HUES48 (cell line): Measurements from ENCODE around the gene OR6C2.
"Not testable (repeated sequence)": the region's sequence is repeated elsewhere in the genome, so short reads cannot be mapped to it uniquely, and the experiment has no call there.

Experiments used
- H3K27ac ChIP-seq: one replicate; pipeline ENCODE4 v1.7.0; 2013; ENCODE audit warnings: low read depth, low read length, inconsistent platforms
- H3K27me3 ChIP-seq: 2 replicates; pipeline ENCODE4 v1.6.1; 2013; ENCODE audit warnings: mild to moderate bottlenecking, low read length; ENCODE audit not compliant: control insufficient read depth, insufficient read depth
- H3K36me3 ChIP-seq: 2 replicates; pipeline ENCODE4 v1.6.1; 2013; ENCODE audit warnings: low read length; ENCODE audit not compliant: control insufficient read depth, insufficient read depth
- H3K4me1 ChIP-seq: 2 replicates; pipeline ENCODE4 v1.6.1; 2013; ENCODE audit warnings: mild to moderate bottlenecking, low read length; ENCODE audit not compliant: control insufficient read depth, insufficient read depth
- H3K4me3 ChIP-seq: 2 replicates; pipeline ENCODE4 v1.5.1; 2013; ENCODE audit warnings: mild to moderate bottlenecking, low read depth, low read length
- H3K9ac ChIP-seq: 2 replicates; pipeline ENCODE4 v1.6.1; 2013; ENCODE audit warnings: mild to moderate bottlenecking, low read depth, low read length, moderate library complexity
- H3K9me3 ChIP-seq: 2 replicates; pipeline ENCODE4 v1.6.1; 2013; ENCODE audit warnings: low read length; ENCODE audit not compliant: control insufficient read depth, insufficient read depth

OR6C2 gene

GRCh38 chr12:55479136-55479535 lies 35.3 kb downstream of the OR6C2 start:
- not testable (repeated sequence) for H3K27ac ChIP-seq, H3K4me1 ChIP-seq, H3K36me3 ChIP-seq, H3K9me3 ChIP-seq, H3K27me3 ChIP-seq, H3K9ac ChIP-seq, H3K4me3 ChIP-seq

GRCh38 chr12:55484284-55484683 lies 40.4 kb downstream of the OR6C2 start:
- H3K27ac ChIP-seq, H3K4me3 ChIP-seq, H3K9me3 ChIP-seq, H3K9ac ChIP-seq, H3K36me3 ChIP-seq, H3K4me1 ChIP-seq, H3K27me3 ChIP-seq: not testable (repeated sequence)

- Histone ChIP-seq H3K9ac (no peak within 1 kb of the TSS), H3K36me3 (no peaks in the 10 kb centered on the region), H3K9me3 (no peaks in the 10 kb centered on the region), H3K27ac (no peak within 1 kb of the TSS), H3K4me1 (no peaks in the 10 kb centered on the region), H3K27me3 (no peaks in the 10 kb centered on the region), H3K4me3 (no peak within 1 kb of the TSS)
These were observed 48.2 kb downstream of the OR6C2 start, which contains the start of gene OR6C68 for GRCh38 chr12:55492078-55492477. OR6C68 (plus strand) TSS chr12:55492378; CDS start chr12:55492378, 0 bp downstream.

GRCh38 chr12:55495490-55495889 lies 51.6 kb downstream of the OR6C2 start:
- no peaks in the 10 kb centered on the region for H3K9me3 ChIP-seq
- no peaks in the 10 kb centered on the region for H3K27me3 ChIP-seq
- H3K4me3 ChIP-seq: no peak overlapping the region
- no peak overlapping the region for H3K9ac ChIP-seq
- no peak overlapping the region for H3K27ac ChIP-seq
- no peaks in the 10 kb centered on the region for H3K4me1 ChIP-seq
- no peaks in the 10 kb centered on the region for H3K36me3 ChIP-seq

GRCh38 chr12:55499231-55499630 lies 55.4 kb downstream of the OR6C2 start:
- Histone ChIP-seq H3K9ac (no peak overlapping the region), H3K36me3 (no peaks in the 10 kb centered on the region), H3K27ac (no peak overlapping the region), H3K4me1 (no peaks in the 10 kb centered on the region), H3K27me3 (no peaks in the 10 kb centered on the region), H3K9me3 (no peaks in the 10 kb centered on the region), H3K4me3 (no peak overlapping the region)

- Histone ChIP-seq H3K36me3 (no peaks in the 10 kb centered on the region), H3K4me1 (no peaks in the 10 kb centered on the region), H3K27ac (no peak overlapping the region), H3K9ac (no peak overlapping the region), H3K27me3 (no peaks in the 10 kb centered on the region), H3K4me3 (no peak overlapping the region), H3K9me3 (no peaks in the 10 kb centered on the region)
These were observed 56.0 kb downstream of the OR6C2 start for GRCh38 chr12:55499810-55500252.

GRCh38 chr12:55501601-55502000 lies 57.7 kb downstream of the OR6C2 start:
- no peaks in the 10 kb centered on the region for H3K27me3 ChIP-seq
- H3K36me3 ChIP-seq: no peaks in the 10 kb centered on the region
- no peak overlapping the region for H3K4me3 ChIP-seq
- H3K9ac ChIP-seq: no peak overlapping the region
- no peak overlapping the region for H3K27ac ChIP-seq
- no peaks in the 10 kb centered on the region for H3K4me1 ChIP-seq
- no peaks in the 10 kb centered on the region for H3K9me3 ChIP-seq
